T-helper 2 cell treated with Interferon-gamma antibody and Interleukin-4, amounts not matched to agents 100 ng/mL and 5 ng/mL, for 36 hours (primary cell): Measurements from ENCODE around the gene C22orf39. TPM values are rescaled to one million over a fixed set of nuclear protein-coding genes. Genes with fewer than 3 reads are reported as not detected.

Experiments
- intact Hi-C: fragments of 100-400 bp; cut with micrococcal nuclease; formaldehyde crosslinking; loops from one replicate; pipeline ENCODE4 v1.15.1; 2023
- total RNA-seq: library from RNA; stranded (reverse); gene quantifications from 2 replicates; pipeline ENCODE4 v1.2.3, GENCODE V29; 2022

Gene C22orf39, protein sequence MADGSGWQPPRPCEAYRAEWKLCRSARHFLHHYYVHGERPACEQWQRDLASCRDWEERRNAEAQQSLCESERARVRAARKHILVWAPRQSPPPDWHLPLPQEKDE
- 27.4 and 30.4 TPM in 2 replicates for total RNA-seq

DNA sequence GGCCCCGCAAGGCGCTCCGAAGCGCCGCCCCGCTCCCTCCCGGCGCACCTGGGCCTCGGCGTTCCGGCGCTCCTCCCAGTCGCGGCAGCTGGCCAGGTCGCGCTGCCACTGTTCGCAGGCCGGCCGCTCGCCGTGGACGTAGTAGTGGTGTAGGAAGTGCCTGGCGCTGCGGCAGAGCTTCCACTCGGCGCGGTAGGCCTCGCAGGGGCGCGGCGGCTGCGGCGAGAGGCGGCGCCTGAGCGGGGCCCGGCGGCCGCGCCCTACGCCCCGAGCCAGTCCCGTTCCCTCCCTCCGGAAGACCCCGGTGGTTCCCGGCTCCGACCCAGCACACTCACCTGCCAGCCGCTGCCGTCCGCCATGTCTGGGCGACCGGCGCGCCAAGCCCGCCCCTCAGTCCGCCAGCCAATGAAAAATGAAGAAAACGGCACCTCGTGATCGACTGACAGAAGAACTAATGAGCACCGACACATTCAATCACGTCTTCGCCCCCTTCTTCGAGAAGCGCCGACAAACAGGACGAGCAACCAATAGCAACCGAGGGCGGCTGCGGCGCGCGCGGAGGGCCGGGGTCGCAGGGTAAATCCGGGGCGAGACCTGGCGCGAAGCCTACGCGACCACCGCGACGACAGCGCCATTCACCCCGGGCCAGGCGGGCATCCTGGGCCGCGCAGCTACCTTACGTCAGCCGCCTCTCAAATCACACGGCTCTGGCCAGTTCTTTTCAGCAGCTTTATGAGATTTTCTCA is at the start of gene C22orf39:
Gene C22orf39, minus strand, starts transcription at position 382 of the 746 bp plus-strand sequence. Its CDS starts 23 bp downstream, at position 359.
- intact Hi-C loops, result loop anchor here (1.0 to 10.0 kb wide), 5 partner anchors 15 to 407 kb away; partner anchors contain the start of genes CDC45, ESS2, GNB1L and MRPL40

- intact Hi-C loops, result no loop called here
These were observed 49.7 kb upstream of the C22orf39 start for GRCh38 chr22:19497245-19497644.

- intact Hi-C loops, result no loop called here
These were observed 48.8 kb upstream of the C22orf39 start for GRCh38 chr22:19496324-19496630.

GRCh38 chr22:19495562-19496323 is 48.2 kb upstream of the C22orf39 start:
- intact Hi-C loops, result no loop called here

DNA sequence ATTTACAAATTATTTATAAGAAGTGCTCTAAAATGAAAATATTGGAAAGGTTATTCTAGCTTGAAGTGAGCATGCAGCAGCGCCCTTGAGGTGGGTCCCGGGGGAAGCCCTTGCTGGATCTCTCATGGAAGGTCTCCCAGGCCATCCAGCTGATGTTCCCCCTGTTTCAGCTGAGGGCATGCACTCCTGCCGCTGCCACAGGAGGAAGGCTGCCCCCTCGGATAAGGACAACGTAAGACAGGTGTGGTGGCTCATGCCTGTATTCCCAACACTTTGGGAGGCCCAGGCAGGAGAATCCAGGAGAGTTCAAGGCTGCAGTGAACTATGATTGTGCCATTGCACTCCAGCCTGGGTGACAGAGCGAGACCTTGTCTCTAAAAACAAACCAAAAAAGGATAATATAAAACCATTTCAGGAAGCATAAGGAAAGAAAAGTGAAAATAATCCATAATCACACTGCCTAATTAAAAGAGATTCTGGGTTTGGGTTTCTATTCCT is 47.2 kb upstream of the C22orf39 start:
- intact Hi-C loops, result no loop called here

DNA sequence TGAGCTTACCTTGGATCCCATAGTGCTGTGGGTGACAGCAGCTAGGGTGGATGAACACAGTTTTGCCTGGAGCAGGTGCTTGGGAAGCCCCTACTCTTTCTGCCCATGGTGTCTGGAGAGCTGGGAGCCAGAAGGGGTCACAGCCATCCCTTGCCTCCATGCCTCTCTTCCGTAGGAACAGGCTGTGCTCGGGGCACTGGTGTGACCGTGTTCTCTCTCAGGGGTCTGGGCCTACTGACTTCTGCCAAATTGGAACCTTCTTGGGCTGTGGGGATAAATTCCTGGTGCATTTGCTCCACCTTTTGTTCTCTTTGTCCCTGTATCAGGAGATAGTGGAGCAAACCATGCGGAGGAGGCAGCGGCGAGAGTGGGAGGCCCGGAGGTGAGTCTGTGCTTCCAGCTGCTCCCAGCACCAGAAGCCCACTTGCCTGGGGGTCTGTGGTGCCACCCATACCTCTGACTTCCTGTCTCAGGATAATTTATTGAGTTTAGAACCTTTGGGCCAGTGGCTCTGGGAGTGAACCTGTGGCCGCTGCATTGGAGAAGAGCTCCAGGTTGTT is 46.6 kb upstream of the C22orf39 start:
- intact Hi-C loops, result no loop called here

- intact Hi-C loops, result no loop called here
These were observed 45.1 kb upstream of the C22orf39 start for GRCh38 chr22:19492504-19493174.

DNA sequence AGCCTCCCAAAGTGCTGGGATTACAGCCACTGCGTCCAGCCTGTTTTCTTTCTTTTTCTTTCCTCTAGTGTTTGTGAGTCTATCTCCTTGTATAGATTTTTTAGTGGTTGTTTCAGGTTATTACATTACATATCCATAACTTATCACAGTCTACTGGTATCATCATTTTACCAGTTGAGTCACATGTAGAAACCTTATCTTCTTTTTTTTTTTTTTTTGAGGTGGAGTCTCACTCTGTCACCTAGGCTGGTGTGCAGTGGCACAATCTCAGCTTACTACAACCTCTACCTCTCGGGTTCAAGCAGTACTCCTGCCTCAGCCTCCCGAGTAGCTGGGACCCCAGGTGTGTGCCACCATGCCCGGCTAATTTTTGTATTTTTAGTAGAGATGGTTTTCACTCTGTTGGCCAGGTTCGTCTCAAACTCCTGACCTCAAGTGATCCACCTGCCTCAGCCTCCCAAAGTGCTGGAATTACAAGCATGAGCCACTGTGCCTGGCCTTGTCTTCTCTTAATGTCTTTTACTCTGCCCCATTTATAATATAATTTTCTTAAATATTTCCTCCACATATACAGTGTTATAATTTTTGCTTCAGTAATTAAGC is 43.2 kb upstream of the C22orf39 start:
- intact Hi-C loops, result no loop called here

GRCh38 chr22:19488884-19489843 is 41.7 kb upstream of the C22orf39 start:
- intact Hi-C loops, result no loop called here

- intact Hi-C loops, result no loop called here
These were observed 40.8 kb upstream of the C22orf39 start for GRCh38 chr22:19488285-19488684.

- intact Hi-C loops, result no loop called here
These were observed 36.2 kb upstream of the C22orf39 start for GRCh38 chr22:19483481-19484244.

DNA sequence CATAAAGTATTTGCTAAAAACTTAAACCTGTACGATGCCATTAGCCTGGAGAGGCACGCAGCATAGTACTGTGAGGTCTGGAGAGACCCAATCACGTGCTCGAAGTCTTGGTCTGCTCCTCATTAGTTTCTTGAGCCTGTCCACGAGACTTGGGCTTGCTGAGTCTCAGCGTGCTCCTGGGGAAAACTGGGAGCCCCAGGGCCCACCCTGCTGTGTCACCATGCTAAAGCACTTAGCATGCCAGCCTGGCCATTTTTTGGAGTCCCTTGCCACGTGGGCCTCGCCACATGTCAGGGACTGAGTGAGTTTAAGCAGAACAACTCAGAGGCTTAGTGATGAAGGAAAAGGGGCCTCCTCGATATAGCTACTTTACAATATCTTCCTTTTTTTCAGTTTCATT is 34.8 kb upstream of the C22orf39 start:
- intact Hi-C loops, result no loop called here

GRCh38 chr22:19480789-19481188 is 33.3 kb upstream of the C22orf39 start:
- intact Hi-C loops, result no loop called here

GRCh38 chr22:19480173-19480568 is 32.7 kb upstream of the C22orf39 start:
- intact Hi-C loops, result no loop called here

GRCh38 chr22:19479355-19480172 is 32.1 kb upstream of the C22orf39 start, which contains the start of gene CDC45:
CDC45 (plus strand) TSS chr22:19479920; CDS start chr22:19479969, 49 bp downstream.
- intact Hi-C loops, result loop anchor here (1.0 to 5.0 kb wide), 7 partner anchors 32 to 357 kb away; partner anchors contain the start of genes C22orf39, CLTCL1, DGCR2 and ESS2

GRCh38 chr22:19478901-19479354 is 31.4 kb upstream of the C22orf39 start, which contains the start of gene UFD1:
UFD1 (minus strand) TSS chr22:19479193; CDS start chr22:19479085, 108 bp downstream.
- intact Hi-C loops, result loop anchor here (1.0 to 5.0 kb wide), 7 partner anchors 32 to 357 kb away; partner anchors contain the start of genes C22orf39, CLTCL1, DGCR2 and ESS2
